DLD1 (cell line): ENCODE results near the gene HPGDS.
"Not testable (repeated sequence)": the region's sequence is repeated elsewhere in the genome, so short reads cannot be mapped to it uniquely, and the experiment has no call there.

Source experiments
- in situ Hi-C: cut with HindIII; loops from 2 replicates; pipeline ENCODE4 v1.10.0; 2017; ENCODE audit warnings: low sequenced_read_pairs

The HPGDS gene

GRCh38 chr4:94332983-94333590, 9.5 kb downstream of the HPGDS start:
- in situ Hi-C loops = no loop called here

- in situ Hi-C loops = no loop called here
These were observed 12.7 kb downstream of the HPGDS start for GRCh38 chr4:94329933-94330332.

- in situ Hi-C loops = no loop called here
These were observed 16.8 kb downstream of the HPGDS start for GRCh38 chr4:94325835-94326234.

- in situ Hi-C loops = not testable (repeated sequence)
These were observed 22.7 kb downstream of the HPGDS start for GRCh38 chr4:94319927-94320326.

GRCh38 chr4:94307231-94307871, 35.3 kb downstream of the HPGDS start:
- in situ Hi-C loops = no loop called here

GRCh38 chr4:94306713-94307112, 35.9 kb downstream of the HPGDS start:
- in situ Hi-C loops = no loop called here

- in situ Hi-C loops = no loop called here
These were observed 37.0 kb downstream of the HPGDS start for GRCh38 chr4:94305466-94306225.

GRCh38 chr4:94304365-94304971, 38.2 kb downstream of the HPGDS start:
- in situ Hi-C loops = no loop called here

GRCh38 chr4:94302191-94302590, 40.4 kb downstream of the HPGDS start:
- in situ Hi-C loops = no loop called here

- in situ Hi-C loops = no loop called here
These were observed 43.8 kb downstream of the HPGDS start for GRCh38 chr4:94298725-94299252.

GRCh38 chr4:94295473-94295872, 47.2 kb downstream of the HPGDS start:
- in situ Hi-C loops = not testable (repeated sequence)

GRCh38 chr4:94293981-94294380, 48.7 kb downstream of the HPGDS start:
- in situ Hi-C loops = not testable (repeated sequence)

- in situ Hi-C loops = no loop called here
These were observed 52.4 kb downstream of the HPGDS start for GRCh38 chr4:94290245-94290644.

- in situ Hi-C loops = no loop called here
These were observed 57.0 kb downstream of the HPGDS start for GRCh38 chr4:94285666-94286065.

- in situ Hi-C loops = no loop called here
These were observed 57.7 kb downstream of the HPGDS start for GRCh38 chr4:94284889-94285288.

- in situ Hi-C loops = no loop called here
These were observed 63.9 kb downstream of the HPGDS start for GRCh38 chr4:94278781-94279180.

GRCh38 chr4:94277534-94277933, 65.1 kb downstream of the HPGDS start:
- in situ Hi-C loops = no loop called here

- in situ Hi-C loops = no loop called here
These were observed 66.4 kb downstream of the HPGDS start for GRCh38 chr4:94276204-94276603.

GRCh38 chr4:94274912-94275311, 67.7 kb downstream of the HPGDS start:
- in situ Hi-C loops = no loop called here

GRCh38 chr4:94271248-94271647, 71.4 kb downstream of the HPGDS start:
- in situ Hi-C loops = no loop called here

GRCh38 chr4:94267037-94267436, 75.6 kb downstream of the HPGDS start:
- in situ Hi-C loops = no loop called here
